GM19043 (cell line): Measurements from ENCODE around the gene TMEM53.

Experiments used
- ATAC-seq: cut with Tn5 transposase; IDR thresholded peaks from one replicate; pipeline ENCODE4 v1.9.1; 2021; ENCODE audit warnings: low read depth; ENCODE audit not compliant: unreplicated experiment

Gene TMEM53

GRCh38 chr1:44648529-44649250 lies 25.6 kb downstream of the TMEM53 start:
- ATAC-seq, result no peak

GRCh38 chr1:44647896-44648295 lies 26.4 kb downstream of the TMEM53 start:
- no peak for ATAC-seq

GRCh38 chr1:44646261-44647110 lies 27.8 kb downstream of the TMEM53 start:
- ATAC-seq, result no peak

DNA sequence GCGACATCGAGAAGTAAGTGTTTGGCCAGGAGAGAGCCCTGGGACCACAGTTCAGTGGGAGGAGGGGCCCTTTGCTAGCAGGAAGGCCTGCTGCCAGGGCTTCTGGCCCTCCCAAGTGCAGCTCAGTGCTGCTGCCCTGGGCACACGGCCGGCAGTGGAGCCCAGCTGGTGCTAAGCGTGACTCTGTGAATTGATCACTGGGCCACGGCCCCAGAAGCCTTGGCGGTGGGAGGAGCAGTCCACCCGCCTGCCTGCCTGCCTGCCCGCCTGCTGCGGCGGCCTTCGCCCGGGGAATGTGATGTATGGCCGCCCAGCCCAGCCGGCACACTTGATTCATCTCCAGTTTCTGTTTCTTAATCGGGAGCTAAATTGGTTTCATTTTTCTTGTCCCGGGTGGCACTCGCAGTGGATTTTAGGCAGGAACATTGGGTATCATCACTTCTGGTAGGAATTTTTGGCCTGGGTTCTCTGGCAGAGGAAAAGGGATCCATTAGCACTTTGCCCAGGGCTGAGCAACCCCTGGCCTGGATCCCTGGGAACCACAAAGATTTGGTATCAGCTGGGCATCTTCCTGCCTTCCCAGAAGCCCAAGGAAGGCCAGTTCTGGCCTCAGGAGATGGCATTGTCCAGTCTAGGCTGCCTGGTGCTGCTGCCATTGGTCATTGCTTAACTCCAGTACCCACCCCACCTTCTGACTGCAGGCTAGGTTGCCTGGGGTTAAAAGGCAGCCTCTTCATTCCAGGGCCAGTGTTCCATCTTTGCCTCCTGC lies 28.6 kb downstream of the TMEM53 start:
- ATAC-seq, result no peak

DNA sequence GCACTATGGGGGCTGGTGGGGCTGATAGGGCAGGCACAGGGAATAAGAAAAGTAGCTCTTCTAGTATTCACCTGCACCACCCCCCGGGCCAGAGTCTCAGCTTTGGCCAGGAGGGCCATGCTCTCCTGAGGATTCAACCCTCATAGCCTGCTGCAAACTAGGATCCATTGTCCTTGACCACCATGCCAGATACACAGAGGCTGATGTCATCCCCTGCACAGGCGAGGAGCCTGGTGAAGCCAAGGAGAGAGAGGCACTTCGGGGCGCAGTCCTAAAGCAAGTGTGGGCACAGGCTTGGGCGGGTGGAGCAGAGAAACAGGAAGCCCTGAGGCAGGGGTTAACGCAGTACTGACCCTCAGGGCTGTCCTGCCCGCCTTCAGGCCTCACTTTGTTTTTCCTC lies 29.5 kb downstream of the TMEM53 start:
- ATAC-seq, result no peak

DNA sequence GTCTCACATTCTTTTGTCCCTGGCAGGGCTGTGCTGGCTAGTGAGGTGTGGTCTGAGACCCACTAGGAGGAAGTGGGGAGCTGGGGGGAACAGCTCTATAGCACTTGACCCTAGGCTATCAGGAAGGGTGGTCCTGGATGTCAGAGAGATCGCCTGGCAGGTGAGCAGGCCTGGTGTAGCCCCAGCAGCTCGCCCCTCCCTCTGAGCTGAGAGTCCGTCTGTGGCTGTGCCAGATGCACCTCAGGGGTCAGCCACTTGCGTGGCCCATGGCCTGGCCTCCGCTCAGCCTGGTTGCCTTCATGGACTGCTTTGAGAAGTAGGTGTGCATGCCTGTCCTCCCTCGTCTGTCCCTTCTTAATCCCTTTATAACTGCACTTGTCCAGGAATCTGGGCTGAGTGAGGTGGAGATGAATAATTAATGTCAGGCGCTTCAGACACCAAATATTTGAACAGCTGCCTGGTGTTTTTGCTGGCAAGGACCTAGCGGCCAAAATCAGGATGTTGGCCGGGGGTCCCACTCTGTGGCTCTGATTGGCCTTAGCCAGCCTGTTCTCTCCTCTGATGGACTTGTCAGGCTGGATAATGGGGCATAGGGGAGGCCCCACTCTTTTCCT lies 30.5 kb downstream of the TMEM53 start:
- ATAC-seq, result no peak

GRCh38 chr1:44642925-44643324 lies 31.4 kb downstream of the TMEM53 start:
- ATAC-seq, result no peak

GRCh38 chr1:44642255-44642654 lies 32.0 kb downstream of the TMEM53 start:
- ATAC-seq, result no peak

DNA sequence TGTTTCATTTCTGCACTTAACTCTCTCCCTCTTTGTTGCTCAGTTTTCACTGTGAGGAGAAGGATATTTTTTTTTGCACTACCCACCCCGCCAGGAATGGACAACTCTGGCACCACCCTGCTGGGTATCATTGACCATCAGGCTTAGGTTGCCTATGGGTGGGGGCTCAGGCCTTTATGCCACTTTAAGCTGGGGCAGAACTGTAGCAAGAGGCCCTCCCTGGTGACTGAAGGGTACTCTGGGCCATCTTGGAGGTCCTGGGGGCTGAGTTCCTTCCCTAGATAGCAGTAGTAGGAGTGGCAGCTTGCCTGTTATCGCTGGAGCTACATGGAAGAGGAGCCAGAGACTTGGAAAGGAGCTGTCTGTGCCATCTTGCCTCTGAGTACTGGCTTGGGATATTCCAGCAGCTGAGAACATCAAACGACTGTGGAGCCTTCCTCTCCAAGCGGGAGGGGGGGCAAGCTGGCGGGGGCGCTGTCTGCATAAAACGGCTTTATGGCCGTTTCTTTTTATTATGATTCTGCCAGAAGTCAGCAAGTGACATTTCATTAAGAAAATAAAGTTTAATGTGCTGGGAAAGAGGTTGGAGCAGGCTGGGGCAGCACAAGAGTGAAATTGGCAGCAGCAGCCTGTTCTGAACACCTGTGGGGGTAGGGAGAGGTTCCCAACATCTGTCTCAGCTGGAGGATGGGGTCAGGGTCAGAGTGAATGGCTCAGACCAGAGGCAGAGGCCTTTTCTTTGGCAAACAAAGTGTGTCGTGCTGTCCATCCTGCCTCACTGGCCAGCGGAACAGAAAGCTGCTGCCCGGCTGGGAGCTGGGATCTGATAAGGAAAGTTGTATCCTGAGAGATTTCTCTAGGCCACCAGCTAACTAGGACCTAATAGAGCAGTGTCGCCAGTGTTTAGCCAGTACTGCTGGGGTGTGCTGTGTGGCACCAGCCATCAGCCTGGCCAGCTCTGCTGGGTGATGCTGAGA lies 32.9 kb downstream of the TMEM53 start:
- ATAC-seq, result no peak

GRCh38 chr1:44640200-44640853 lies 34.0 kb downstream of the TMEM53 start:
- ATAC-seq, result no peak

- no peak for ATAC-seq
Measured at GRCh38 chr1:44637702-44638411, 36.4 kb downstream of the TMEM53 start.

DNA sequence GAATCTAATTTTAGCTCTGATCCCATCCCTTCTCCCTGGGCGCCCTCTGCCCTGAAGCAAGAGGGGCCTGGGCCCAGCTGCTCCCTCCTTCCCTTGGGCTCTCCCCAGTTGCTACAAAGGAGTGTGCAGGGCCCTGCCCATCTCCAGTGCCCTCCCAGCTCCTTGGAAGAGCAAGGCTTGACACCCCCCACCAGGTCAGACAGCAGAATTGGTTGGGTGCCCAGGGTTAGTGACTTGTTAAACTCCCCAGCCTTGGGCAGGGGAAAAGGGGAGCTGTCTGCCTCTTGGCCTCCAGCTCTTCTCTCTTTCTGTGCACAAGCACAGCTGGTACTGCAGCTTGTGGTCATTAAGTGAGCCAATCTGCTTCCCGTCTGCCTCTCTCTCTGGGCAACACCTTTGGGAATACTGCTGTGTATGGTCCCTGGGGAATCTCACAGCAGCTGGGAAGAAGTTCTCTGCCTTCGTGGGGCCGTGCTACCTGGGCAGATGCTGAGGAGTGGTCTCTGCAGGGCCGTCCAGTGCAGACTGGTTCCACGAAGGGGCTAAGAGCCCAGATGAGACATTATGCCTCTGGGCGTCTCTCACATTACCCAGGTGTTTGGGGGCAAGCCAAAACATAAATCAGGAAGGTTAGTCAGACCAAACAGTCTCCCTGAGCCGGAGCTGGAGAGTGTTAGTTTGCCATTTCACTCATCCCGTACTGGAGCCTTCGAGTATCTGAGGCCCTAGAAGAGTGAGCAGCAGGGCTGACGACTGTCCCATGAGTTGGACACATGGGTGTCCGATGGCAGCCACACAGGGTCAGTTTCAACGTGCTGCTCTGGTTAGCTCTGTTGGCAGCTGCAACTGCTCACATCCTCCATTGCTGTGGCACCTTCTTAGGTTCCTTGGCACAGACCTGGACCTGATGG lies 37.3 kb downstream of the TMEM53 start:
- no peak for ATAC-seq

DNA sequence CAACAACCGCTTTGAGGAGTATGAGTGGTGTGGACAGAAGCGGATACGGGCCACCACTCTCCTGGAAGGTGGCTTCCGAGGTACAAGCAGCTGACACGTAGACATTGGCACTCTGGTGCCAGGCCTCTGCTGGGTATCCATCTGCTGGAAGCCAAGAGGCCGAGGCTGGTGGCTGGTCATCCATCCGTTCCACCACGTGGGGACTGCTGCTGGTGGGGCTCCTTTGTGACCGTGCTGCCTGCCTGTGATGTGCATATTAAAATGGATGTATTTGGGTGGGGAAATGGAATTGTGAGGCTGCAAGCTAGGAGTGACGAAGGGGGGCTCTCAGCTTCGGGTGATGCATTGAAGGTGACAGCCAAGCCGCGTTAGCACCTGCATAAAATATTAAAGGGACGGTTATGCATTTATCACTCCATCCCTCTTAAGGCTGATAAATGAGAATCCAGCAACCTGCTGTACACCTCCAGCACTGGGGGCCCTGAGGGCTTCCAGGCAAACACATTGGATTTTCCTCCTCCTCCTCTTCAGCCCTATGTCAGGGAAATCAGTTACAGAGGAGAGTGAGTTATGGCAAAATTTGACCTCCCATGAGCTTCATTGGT lies 38.1 kb downstream of the TMEM53 start:
- no peak for ATAC-seq

DNA sequence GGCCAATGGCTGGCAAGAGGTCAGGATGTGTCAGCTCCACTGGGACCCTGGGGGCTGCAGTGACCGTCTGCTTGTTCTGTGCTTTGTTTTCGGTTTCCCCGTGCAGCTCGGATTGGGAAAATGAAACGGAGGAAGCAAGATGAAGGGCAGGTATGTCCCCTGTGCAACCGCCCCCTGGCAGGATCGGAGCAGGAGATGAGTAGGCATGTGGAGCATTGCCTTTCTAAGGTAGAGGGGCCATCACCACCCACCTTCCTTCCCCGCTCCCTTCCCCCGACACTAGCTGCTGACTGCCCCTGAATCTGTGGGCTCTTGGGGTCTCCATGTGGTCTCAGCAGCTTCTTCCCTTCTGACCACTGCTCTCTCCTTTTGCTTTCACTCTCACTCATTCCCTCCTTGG lies 38.8 kb downstream of the TMEM53 start:
- no peak for ATAC-seq

DNA sequence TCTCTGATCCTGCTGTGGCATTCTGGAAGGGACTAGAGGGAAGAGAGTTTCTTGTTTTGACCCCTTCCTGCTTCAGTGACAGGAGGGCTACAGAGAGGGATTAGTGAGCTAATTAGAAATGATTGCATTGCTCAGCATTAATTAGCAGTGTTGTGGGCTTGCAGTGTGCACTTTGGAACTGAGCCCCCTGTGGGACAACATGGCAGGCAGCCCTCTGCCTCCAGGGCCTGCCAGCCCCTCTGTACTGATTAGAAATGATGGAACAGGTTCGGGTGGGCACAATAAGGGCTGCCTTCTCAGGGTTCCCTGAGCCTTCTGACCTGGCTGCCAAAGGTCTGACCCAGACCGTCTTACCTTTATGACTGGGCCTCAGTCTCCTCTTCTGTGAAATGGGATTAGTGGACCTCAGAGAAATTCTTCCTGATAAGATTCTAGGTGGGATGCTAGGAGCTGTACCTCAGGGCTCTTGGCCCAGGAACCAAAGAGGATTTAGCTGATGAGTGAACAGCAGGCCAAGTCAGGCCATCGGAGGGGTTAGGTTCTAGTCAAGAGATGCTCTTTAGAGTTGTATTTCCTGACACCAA lies 39.6 kb downstream of the TMEM53 start:
- ATAC-seq, result no peak

- ATAC-seq, result no peak
Measured at GRCh38 chr1:44632598-44632997, 41.7 kb downstream of the TMEM53 start.
